Activated CD4-positive, alpha-beta T cell treated with anti-CD3 and anti-CD28 coated beads, Interleukin-2, amount 50 U/mL, for 24 hours (primary cell): ENCODE data around the gene GPER1.
"Not testable (repeated sequence)": the region's sequence is repeated elsewhere in the genome, so short reads cannot be mapped to it uniquely, and the experiment has no call there.

Experiments used
- DNase-seq, 2 donors: peaks; one replicate each; pipeline ENCODE4 v3.0.0-alpha.2; 2020; ENCODE audit warnings: low read depth in 1 of 2, low spot score in 1 of 2

GPER1 gene

DNA sequence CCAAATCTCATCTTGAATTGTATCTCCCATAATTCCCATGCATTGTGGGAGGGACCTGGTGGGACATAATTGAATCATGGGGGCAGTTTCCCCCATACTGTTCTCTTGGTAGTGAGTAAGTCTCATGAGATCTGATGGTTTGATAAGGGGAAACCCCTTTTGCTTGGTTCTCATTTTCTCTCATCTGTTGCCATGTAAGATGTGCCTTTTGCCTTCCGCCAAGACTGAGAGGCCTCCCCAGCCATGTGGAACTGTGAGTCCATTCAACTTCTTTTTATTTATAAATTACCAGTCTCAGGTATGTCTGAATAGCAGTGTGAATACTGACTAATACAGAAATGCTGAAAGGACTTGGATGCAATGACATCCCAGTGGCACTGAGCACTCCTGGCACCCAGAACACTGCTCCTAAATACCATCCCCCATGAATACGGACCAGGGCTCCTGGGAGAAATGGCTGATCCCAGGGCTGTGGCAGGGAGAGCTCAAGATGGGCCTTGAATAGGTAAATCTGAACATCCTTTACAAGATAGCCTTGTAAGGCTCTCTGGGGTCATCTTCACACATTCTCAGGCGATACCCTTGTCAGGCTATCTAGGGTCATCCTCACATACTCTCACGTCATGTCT, 52.7 kb downstream of the GPER1 start:
- no peak for DNase-seq

GRCh38 chr7:1141651-1142050, 53.7 kb downstream of the GPER1 start:
- no peak for DNase-seq

- no peak for DNase-seq
Observed at GRCh38 chr7:1142051-1142635, 54.2 kb downstream of the GPER1 start.

GRCh38 chr7:1143031-1143430, 55.1 kb downstream of the GPER1 start:
- not testable (repeated sequence) for DNase-seq
